NCI-H82 treated with DMSO at 0.1 percent for 48 hours (cell line): ENCODE results near the gene NEUROD1.

Experiments used
- DNase-seq: peaks from one replicate; lab custom pipeline; 2025; ENCODE audit not compliant: unreplicated experiment; lab: John Stamatoyannopoulos, UW

Gene NEUROD1

GRCh38 chr2:181680937-181681811 is 857 bp upstream of the NEUROD1 start:
- DNase-seq: no peak

- no peak for DNase-seq
These were observed 755 bp downstream of the NEUROD1 start for GRCh38 chr2:181679544-181679979.

DNA sequence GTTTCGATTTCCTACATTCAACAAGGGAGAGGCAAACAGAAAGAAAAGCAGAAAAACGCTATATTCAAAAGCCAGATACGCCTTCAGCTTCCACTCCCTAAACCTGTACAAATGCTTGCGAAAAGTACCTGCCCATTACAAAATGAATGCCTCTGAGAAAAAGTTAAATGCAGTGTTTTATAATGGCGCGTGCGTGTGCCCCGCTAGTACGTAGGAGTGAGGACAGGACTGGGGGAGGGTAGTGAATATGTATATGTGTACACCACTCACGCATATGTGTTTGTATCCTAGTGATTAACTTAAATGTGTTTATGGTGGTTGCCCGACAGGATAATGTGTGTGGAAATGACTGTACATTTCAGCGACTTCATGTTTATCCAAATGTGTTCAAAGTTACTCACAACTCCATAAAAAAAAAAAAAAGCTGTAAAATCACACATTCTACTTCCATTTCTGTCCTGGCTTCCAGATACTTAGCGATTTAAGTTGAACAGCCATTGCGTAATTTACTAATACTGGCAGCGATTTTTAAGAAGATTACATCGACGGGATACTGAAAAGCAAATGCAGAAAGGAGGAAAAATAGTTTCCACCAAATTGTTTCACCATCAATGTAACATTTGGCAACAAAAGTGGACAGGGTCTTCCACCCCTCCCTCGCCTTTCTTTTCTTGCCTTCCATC is 1.3 kb downstream of the NEUROD1 start:
- DNase-seq: no peak

DNA sequence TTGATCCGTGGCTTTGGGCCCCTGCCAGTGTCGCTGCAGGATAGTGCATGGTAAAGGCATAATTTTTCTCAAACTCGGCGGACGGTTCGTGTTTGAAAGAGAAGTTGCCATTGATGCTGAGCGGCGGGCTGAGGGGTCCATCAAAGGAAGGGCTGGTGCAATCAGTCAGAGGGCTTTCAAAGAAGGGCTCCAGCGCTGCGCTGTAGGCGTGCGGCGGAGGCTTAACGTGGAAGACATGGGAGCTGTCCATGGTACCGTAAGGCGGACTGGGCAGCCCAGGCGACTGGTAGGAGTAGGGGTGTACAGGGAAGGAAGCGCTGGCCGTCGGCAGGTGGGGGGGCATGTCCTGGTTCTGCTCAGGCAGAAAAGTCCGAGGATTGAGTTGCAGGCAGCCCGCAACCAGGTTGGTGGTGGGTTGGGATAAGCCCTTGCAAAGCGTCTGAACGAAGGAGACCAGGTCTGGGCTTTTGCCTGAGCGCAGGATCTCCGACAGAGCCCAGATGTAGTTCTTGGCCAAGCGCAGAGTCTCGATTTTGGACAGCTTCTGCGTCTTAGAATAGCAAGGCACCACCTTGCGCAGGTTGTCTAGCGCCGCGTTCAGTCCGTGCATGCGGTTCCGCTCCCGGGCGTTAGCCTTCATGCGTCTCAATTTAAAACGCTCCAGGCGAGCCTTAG is 2.3 kb downstream of the NEUROD1 start:
- DNase-seq: no peak

DNA sequence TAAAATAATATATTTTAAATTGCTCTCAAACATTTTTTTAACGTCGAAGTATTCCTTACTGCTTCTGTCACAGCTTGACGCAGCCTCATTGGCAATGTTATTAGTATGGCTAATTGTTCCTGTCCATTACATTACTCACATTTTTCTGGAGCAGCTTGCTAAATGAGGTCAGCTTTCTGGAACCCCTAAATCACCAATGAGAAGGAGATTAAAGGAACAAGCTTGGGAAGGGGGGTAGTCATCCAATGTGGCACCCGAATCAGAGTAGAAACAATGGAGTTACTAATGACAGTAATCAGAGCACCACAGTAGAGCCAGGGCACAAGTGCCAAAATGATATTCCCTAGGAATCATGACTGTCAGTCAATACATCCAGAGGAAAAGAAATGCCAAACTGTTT is 5.1 kb downstream of the NEUROD1 start:
- DNase-seq: peak; percentile 72

- DNase-seq: no peak
These were observed 5.9 kb downstream of the NEUROD1 start for GRCh38 chr2:181674461-181674860.

GRCh38 chr2:181673173-181673572 is 7.1 kb downstream of the NEUROD1 start:
- peak; percentile 62 for DNase-seq

GRCh38 chr2:181672255-181673008 is 7.9 kb downstream of the NEUROD1 start:
- DNase-seq: no peak

DNA sequence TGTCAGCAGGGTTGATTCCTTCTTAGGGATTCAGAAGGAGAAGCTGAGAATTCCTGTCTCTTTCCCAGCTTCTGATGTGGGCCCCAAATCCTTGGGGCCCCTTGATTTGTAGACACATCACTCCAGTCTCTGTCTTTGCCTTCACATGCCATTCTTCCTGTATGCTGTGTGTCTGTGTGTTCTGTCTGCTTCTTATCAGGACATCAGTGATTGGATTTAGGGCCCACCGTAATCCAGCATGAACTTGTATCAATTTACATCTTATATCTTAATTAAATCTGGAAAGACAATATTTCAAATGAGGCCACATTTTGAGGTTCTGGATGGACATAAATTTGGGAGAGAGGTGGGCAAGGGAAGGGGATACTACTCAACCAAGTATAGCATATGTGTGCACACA is 9.7 kb downstream of the NEUROD1 start:
- peak; percentile 88 for DNase-seq

- no peak for DNase-seq
These were observed 13.1 kb downstream of the NEUROD1 start for GRCh38 chr2:181667234-181667633.

- no peak for DNase-seq
These were observed 18.0 kb downstream of the NEUROD1 start for GRCh38 chr2:181662287-181662686.

- DNase-seq: no peak
These were observed 20.1 kb downstream of the NEUROD1 start for GRCh38 chr2:181660181-181660580.

- no peak for DNase-seq
These were observed 21.9 kb downstream of the NEUROD1 start for GRCh38 chr2:181658444-181658843.

- no peak for DNase-seq
These were observed 22.9 kb downstream of the NEUROD1 start for GRCh38 chr2:181657379-181657778.

DNA sequence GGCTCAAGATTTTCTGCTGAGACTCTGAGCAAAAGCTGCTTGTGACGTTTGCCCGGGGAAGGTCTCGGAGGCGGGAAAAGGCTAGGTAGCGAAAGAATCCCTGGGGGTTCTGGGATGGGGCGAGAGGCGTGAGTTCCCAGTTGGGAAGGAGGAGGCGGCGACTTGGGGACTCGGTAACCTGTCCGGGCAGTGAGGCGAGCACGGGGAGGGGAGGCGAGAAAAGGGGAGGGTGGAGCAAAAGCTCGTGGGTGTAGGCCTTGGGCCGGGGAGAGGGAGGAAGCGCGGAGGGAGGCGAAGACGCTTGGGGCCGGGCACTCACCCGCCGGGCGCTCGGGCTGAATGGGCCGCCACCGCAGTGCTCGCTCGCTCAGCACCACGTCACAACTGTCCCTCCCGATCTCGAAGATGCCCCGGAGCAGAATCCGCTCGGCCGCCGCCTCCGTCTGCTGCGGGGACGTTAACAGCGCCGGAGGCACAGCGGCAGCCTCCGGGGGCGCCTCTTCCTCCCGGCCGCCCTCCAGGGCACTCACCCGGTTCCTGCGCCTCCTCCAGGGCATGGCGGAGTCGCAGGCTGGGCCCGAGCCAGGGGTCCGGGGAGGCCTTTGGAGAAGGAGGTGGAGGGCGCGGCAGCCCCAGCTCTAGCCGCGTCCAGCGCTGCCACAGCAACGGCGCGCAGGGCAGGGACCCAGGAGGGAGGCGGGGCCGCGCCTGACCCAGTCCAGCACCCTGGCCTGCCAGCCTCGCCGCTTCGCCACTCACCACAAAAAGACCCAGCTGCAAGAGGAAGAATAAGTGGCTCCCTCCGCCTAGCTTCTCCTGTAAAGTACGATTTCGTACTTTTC is 23.6 kb downstream of the NEUROD1 start, which contains the start of gene CERKL:
Gene CERKL (minus strand): TSS at position 656 of the 842 bp plus-strand sequence. CDS start 99 bp downstream, at position 557.
- no peak for DNase-seq

DNA sequence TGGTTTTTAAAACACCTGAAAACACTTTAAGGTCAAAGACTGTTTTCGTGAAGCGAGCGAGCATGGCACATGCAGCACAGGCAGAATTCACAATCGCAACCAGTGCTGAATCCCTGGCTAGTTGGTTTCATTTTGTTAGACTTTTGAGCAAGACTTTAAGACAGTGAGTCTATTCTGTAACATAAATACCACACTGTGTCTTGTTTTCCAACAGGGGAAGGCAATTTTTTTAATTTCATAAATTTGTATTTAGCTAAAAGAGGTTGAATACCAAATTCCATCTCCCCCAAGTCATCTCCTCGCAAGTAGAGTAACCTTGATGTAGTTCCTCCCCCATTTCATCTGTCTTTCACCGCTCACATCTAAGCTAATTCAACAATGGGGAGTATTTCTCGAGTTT is 24.8 kb downstream of the NEUROD1 start:
- no peak for DNase-seq

GRCh38 chr2:181649436-181649979 is 30.8 kb downstream of the NEUROD1 start:
- no peak for DNase-seq

GRCh38 chr2:181648478-181649155 is 31.7 kb downstream of the NEUROD1 start:
- DNase-seq: no peak

DNA sequence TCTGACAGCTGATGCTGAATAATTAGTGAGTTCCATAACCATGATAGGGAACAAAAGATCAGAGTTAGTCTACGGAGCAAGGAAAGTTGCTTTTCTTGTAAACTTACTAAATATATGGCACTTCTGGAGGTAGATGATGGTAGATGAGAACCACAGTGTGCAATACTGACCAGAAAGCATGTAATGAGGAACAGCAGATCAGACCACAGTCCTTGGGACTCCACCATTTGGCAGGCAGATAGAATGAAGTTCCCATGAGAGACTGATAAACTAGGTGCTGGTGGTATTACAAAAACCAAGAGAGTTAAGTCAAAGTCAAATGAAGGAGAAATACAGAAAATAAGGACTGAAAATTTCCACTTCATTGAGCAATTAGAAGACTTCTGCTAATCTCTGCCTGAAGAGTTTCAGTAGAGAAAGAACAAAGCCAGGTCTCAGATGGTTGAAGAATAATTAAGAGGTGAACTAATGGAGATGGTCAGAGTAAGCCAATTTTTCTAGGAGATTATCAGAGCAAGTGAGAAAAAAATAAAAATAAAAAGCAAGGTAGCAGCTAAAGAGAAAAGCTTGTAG is 33.8 kb downstream of the NEUROD1 start:
- no peak for DNase-seq
